Inflammatory macrophage treated with lipopolysaccharide for 1 hour (primary cell): ENCODE data around the gene RLN3.
"Not testable (repeated sequence)": the region's sequence is repeated elsewhere in the genome, so short reads cannot be mapped to it uniquely, and the experiment has no call there.

Experiments used
- DNase-seq, 2 donors: peaks; one replicate each; pipeline ENCODE4 v3.0.0-alpha.2; 2020 to 2022

Gene RLN3

GRCh38 chr19:14023404-14024235 lies 4.3 kb upstream of the RLN3 start:
- DNase-seq: peak; percentile 81 to 85

- not testable (repeated sequence) for DNase-seq
These were observed 1.2 kb upstream of the RLN3 start for GRCh38 chr19:14026652-14027192.

GRCh38 chr19:14028901-14029300 lies 953 bp downstream of the RLN3 start:
- DNase-seq: no peak

- no peak for DNase-seq
These were observed 3.2 kb downstream of the RLN3 start for GRCh38 chr19:14030997-14031718.

- peak; percentile 45 to 59 for DNase-seq
These were observed 4.0 kb downstream of the RLN3 start, which contains the start of gene IL27RA for GRCh38 chr19:14031719-14032480. Gene IL27RA, plus strand, starts transcription at chr19:14031762. Its CDS starts 111 bp downstream, at chr19:14031873.

GRCh38 chr19:14033946-14034345 lies 6.0 kb downstream of the RLN3 start:
- DNase-seq: no peak

- DNase-seq: not testable (repeated sequence)
These were observed 7.2 kb downstream of the RLN3 start for GRCh38 chr19:14035159-14035558.

- no peak for DNase-seq
These were observed 7.8 kb downstream of the RLN3 start for GRCh38 chr19:14035706-14036105.

- no peak for DNase-seq
These were observed 11.2 kb downstream of the RLN3 start for GRCh38 chr19:14039181-14039580.

- DNase-seq: peak; percentile 63 to 73
These were observed 15.0 kb downstream of the RLN3 start for GRCh38 chr19:14042659-14043608.

GRCh38 chr19:14047866-14048265 lies 19.9 kb downstream of the RLN3 start:
- DNase-seq: not testable (repeated sequence)

- peak; percentile 60 to 93 for DNase-seq
These were observed 20.6 kb downstream of the RLN3 start for GRCh38 chr19:14048443-14049153.

GRCh38 chr19:14050512-14050911 lies 22.6 kb downstream of the RLN3 start:
- DNase-seq: no peak

- DNase-seq: not testable (repeated sequence)
These were observed 23.0 kb downstream of the RLN3 start for GRCh38 chr19:14050961-14051360.

- DNase-seq: no peak
These were observed 24.0 kb downstream of the RLN3 start for GRCh38 chr19:14051980-14052379.

GRCh38 chr19:14052470-14052869 lies 24.5 kb downstream of the RLN3 start:
- no peak for DNase-seq

GRCh38 chr19:14053032-14053431 lies 25.1 kb downstream of the RLN3 start:
- no peak for DNase-seq

GRCh38 chr19:14053500-14053899 lies 25.6 kb downstream of the RLN3 start:
- no peak for DNase-seq

GRCh38 chr19:14054099-14054498 lies 26.2 kb downstream of the RLN3 start:
- DNase-seq: no peak

GRCh38 chr19:14054721-14055120 lies 26.8 kb downstream of the RLN3 start:
- no peak for DNase-seq

- DNase-seq: no peak
These were observed 27.4 kb downstream of the RLN3 start for GRCh38 chr19:14055396-14055795.
